Right cardiac atrium (tissue), 5 donors: ENCODE results near the gene MYADM. TPM values are rescaled to one million over a fixed set of nuclear protein-coding genes. Genes with fewer than 3 reads are reported as not detected.
A peak's percentile ranks its signal among the peaks of the same experiment; 100 is the strongest.
"Not testable (repeated sequence)": the region's sequence is repeated elsewhere in the genome, so short reads cannot be mapped to it uniquely, and the experiment has no call there.

Experiments used
- ATAC-seq, 2 donors: fragments of 200-7000 bp; cut with Tn5 transposase; one replicate each; pipeline versions ENCODE4 v1.8.0 to v1.9.1; 2020; ENCODE audit warnings: moderate library complexity in 2 of 2, mild to moderate bottlenecking in 1 of 2
- DNase-seq, 3 donors: peaks; one replicate each; pipeline ENCODE4 v3.0.0-alpha.2; 2020
- H3K27ac ChIP-seq: one replicate; pipeline ENCODE4 v1.5.1; 2013; ENCODE audit warnings: mild to moderate bottlenecking, low read length, control low read depth, moderate library complexity
- H3K27me3 ChIP-seq: one replicate; pipeline ENCODE4 v1.6.1; 2013; ENCODE audit not compliant: control insufficient read depth, insufficient read depth
- H3K4me1 ChIP-seq: one replicate; pipeline ENCODE4 v1.6.1; 2013; ENCODE audit warnings: low read length; ENCODE audit not compliant: control insufficient read depth, insufficient read depth
- H3K4me3 ChIP-seq: one replicate; pipeline ENCODE4 v1.5.1; 2013; ENCODE audit warnings: low read length, control low read depth
- H3K9me3 ChIP-seq: one replicate; pipeline ENCODE4 v1.6.1; 2013; ENCODE audit warnings: low read length; ENCODE audit not compliant: control insufficient read depth
- WGBS: extraction: QIAGEN DNeasy Blood & Tissue Kit; methylation state at CpG from one replicate; pipeline ENCODE4 v1.1.7; 2013; 5-methylcytosine and 5-hydroxymethylcytosine counted together
- intact Hi-C, 4 donors: fragments of 100-400 bp; cut with DNase I; formaldehyde crosslinking; loops; one replicate each; pipeline versions ENCODE4 v1.11.0 to v1.14.0; 2022 to 2023
- long read RNA-seq, 4 donors: library from polyadenylated mRNA; unstranded; transcript quantifications; one replicate each; pipeline ENCODE4 v2.0.0, GENCODE V29; 2020 to 2021
- polyA plus RNA-seq: library from polyadenylated mRNA; stranded (reverse); fragments of 200-250 nt; gene quantifications from one replicate; pipeline ENCODE4 v1.2.3, GENCODE V29; 2013
- total RNA-seq, 4 donors: library from RNA; stranded (reverse); fragmentation: NEBNext Ultra II Directional; extraction: Animal tissue kit (Norgen Biotek cat#: 25700); gene quantifications; one replicate each; pipeline ENCODE4 v1.2.1, GENCODE V29; 2021
- donor health status: healthy with polysubstance abuse.
- donor health status: DM: no; HTN: yes; CAD: no.
- donor health status: DM: no; HTN: no; CAD: no.
- donor health status: DM: no; HTN: yes; CAD: no; lungs with severe emphysema.
- donor health status: DM: yes; HTN: yes; CAD: no.

Gene MYADM
- 100 to 1,000 TPM in 2 of 4 donors, 10 to 100 TPM in 2; 83.0 to 303 (median 113) TPM for total RNA-seq
- 110 TPM for polyA plus RNA-seq
- long read RNA-seq, donor 1, transcript MYADM-204 (3 exons, 3,056 nt) = major isoform, 27 of 108 reads
- long read RNA-seq, donor 1, transcript MYADM-202 (2 exons, 1,492 nt) = minor isoform, 9 of 108 reads
- long read RNA-seq, donor 1, partial matches to known transcripts = 0 of 108 reads
- long read RNA-seq, donor 1, other reads (novel, unspliced or antisense) = 70 of 108 reads
- long read RNA-seq, donor 2, transcript MYADM-204 (3 exons, 3,056 nt) = major isoform, 10 of 26 reads
- long read RNA-seq, donor 2, partial matches to known transcripts = 12 of 26 reads
- long read RNA-seq, donor 2, other reads (novel, unspliced or antisense) = 0 of 26 reads
- long read RNA-seq, donor 3, transcript MYADM-204 (3 exons, 3,056 nt) = major isoform, 8 of 153 reads
- long read RNA-seq, donor 3, partial matches to known transcripts = 0 of 153 reads
- long read RNA-seq, donor 3, other reads (novel, unspliced or antisense) = 139 of 153 reads
- long read RNA-seq, donor 4, transcript MYADM-204 (3 exons, 3,056 nt) = major isoform, 12 of 26 reads
- long read RNA-seq, donor 4, partial matches to known transcripts = 0 of 26 reads
- long read RNA-seq, donor 4, other reads (novel, unspliced or antisense) = 10 of 26 reads

DNA sequence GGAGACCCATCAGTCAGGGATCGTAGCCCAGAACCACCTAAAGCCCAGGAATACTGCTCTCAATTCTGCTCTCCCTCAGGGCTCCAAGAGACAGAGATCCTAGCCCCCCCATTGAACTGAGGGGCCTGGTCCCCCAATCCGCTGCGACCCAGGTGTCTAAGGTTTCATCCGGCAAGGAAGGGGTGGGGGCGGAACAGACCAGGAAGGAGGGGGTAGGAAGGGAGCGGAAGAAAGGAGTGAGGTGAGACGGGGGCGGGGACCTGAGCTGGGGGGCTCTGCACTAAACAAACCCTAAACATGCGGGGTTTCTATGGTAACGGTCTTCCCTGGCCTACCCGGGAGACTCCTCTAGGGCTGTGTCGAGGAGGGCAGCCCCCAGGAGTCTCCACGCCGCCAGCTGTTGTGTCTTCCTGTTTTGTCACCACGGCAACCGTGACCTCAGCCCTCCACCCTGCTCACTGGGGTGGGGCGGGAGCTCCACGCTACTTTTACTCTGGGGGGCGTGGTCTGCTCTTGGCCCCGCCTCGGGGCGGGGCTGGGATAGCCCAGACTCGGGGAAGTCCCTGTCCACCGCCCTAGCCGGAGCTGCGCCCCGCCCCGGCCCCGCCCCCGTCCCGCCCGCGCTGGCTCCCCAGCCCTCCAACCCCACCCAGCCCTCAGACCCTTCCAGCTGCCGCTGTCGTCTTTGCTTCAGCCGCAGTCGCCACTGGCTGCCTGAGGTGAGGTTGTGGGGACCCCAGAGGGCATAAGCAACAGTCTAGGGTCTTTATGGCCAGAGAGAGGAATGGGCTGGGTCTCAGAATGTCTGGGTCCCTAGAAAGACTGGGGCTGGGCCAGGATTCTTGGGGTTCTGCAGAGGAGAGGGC is at the start of gene MYADM:
Gene MYADM (plus strand): TSS at position 659 of the 866 bp plus-strand sequence. CDS start 5,647 bp downstream, outside the sequence.
- no peaks in the 10 kb centered on the region for H3K9me3 ChIP-seq
- intact Hi-C loops = no loop called here
- H3K27me3 ChIP-seq = no peaks in the 10 kb centered on the region
- DNase-seq (peak; percentile 99 to 100 (median 100)), ATAC-seq (peak; percentile 82 to 89)
- peaks cover 7% of the 10 kb centered on the region for H3K4me1 ChIP-seq
- peak within 1 kb of the TSS; percentile 99 for H3K4me3 ChIP-seq
- 1% methylated on average over 37 of the region's 37 CpGs for WGBS
- peak within 1 kb of the TSS; percentile 100 for H3K27ac ChIP-seq

- no peaks in the 10 kb centered on the region for H3K27me3 ChIP-seq
- H3K27ac ChIP-seq = no peak overlapping the region
- no peaks in the 10 kb centered on the region for H3K4me1 ChIP-seq
- no peaks in the 10 kb centered on the region for H3K9me3 ChIP-seq
- intact Hi-C loops = no loop called here
- 90% methylated on average over 13 of the region's 13 CpGs for WGBS
- H3K4me3 ChIP-seq = no peak overlapping the region
- DNase-seq (no peak), ATAC-seq (no peak)
These were observed 48.9 kb upstream of the MYADM start for GRCh38 chr19:53818756-53819155.

- WGBS = 68% methylated on average over 5 of the region's 5 CpGs
- no peak for ATAC-seq
- H3K27me3 ChIP-seq = no peaks in the 10 kb centered on the region
- H3K4me3 ChIP-seq = no peak overlapping the region
- DNase-seq = no peak
- H3K4me1 ChIP-seq = no peaks in the 10 kb centered on the region
- intact Hi-C loops = no loop called here
- H3K27ac ChIP-seq = no peak overlapping the region
- no peaks in the 10 kb centered on the region for H3K9me3 ChIP-seq
These were observed 47.8 kb upstream of the MYADM start for GRCh38 chr19:53819861-53820260.

- H3K27ac ChIP-seq = no peak overlapping the region
These were observed 44.1 kb upstream of the MYADM start for GRCh38 chr19:53823380-53824120.

DNA sequence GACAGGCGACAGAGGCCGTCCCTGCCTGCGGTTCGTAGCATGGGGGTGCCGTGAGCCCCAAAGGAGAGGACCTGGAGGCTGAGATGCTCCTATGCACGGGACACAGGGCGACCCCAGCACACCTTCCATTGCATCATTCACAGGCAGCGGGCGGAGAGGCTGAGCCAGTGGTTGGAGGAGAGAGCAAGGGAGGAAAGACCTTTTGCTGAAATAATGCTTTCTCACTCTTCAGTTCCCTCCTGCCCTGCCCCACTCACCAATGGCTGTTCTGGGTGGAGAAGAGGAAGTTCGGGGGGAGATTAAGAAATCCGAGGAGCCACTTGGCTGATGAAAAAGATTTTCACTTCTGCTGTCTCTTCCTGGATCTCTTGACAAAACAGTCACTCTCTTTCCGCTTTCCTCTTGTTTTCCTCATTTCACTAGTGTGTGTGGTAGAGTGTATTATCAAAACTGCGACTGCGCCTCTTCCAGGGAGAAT is 43.5 kb upstream of the MYADM start, which contains the start of gene NLRP12:
Gene NLRP12 (minus strand): TSS at position 181 of the 478 bp plus-strand sequence. CDS start 140 bp downstream, at position 41.
- no peaks in the 10 kb centered on the region for H3K4me1 ChIP-seq
- WGBS = 59% methylated on average over 14 of the region's 14 CpGs
- DNase-seq = peak in 2 of 3 donors; percentile 55 to 58
- H3K27ac ChIP-seq = no peak within 1 kb of the TSS
- ATAC-seq = peak; percentile 40 to 77
- no peaks in the 10 kb centered on the region for H3K27me3 ChIP-seq
- intact Hi-C loops = no loop called here
- H3K9me3 ChIP-seq = no peaks in the 10 kb centered on the region
- no peak within 1 kb of the TSS for H3K4me3 ChIP-seq

More at GRCh38 chr19:53823380-53824120, 44.1 kb upstream of the MYADM start:
- Histone ChIP-seq H3K27me3 (no peaks in the 10 kb centered on the region), H3K4me1 (no peaks in the 10 kb centered on the region), H3K4me3 (no peak overlapping the region), H3K9me3 (no peaks in the 10 kb centered on the region)
- no peak for DNase-seq
- 77% methylated on average over 12 of the region's 12 CpGs for WGBS
- intact Hi-C loops = no loop called here
- ATAC-seq = no peak

DNA sequence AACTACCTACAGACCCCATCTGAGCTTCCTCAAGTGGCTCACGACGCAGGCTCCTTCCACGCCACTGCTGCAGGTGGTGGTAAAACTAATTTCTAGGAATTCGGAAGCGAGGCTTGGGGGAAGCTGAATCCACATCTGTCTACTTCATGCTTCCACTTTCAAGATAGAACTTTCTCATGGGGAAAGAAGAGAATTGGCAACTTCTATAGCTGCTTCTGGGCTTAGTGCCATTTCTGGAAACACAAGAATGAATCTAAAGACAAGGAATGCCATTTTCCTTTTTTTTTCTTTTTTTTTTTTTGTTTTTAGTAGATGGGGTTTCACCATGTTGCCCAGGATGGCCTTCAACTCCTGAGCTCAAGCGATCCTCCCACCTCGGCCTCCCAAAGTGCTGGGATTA is 40.8 kb upstream of the MYADM start:
- no peak overlapping the region for H3K4me3 ChIP-seq
- DNase-seq (no peak), ATAC-seq (no peak)
- H3K9me3 ChIP-seq = no peaks in the 10 kb centered on the region
- WGBS = 59% methylated on average over 7 of the region's 7 CpGs
- H3K4me1 ChIP-seq = no peaks in the 10 kb centered on the region
- no peaks in the 10 kb centered on the region for H3K27me3 ChIP-seq
- intact Hi-C loops = no loop called here
- H3K27ac ChIP-seq = no peak overlapping the region

DNA sequence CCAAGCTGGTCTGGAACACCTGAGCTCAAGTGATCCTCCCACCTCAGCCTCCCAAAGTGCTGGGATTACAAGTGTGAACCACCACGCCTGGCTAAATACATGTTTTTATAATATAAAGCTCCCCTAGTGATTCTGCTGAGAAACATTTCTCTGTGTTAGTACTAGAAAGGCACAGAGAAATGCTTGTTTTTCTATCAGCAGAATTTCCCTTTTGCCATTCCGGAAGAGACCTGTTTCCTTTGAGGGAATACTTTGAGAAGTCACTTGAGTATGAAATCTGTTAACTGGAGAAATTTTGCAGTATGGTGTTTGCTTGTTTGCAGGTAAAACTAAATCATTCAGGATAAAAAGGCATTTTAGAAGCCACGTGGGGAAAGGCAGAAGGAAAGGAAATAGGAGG is 39.2 kb upstream of the MYADM start:
- no peaks in the 10 kb centered on the region for H3K27me3 ChIP-seq
- ATAC-seq = no peak
- H3K9me3 ChIP-seq = no peaks in the 10 kb centered on the region

GRCh38 chr19:53832861-53833260 is 34.8 kb upstream of the MYADM start:
- H3K9me3 ChIP-seq, DNase-seq, H3K27me3 ChIP-seq, H3K4me3 ChIP-seq, H3K4me1 ChIP-seq, H3K27ac ChIP-seq, ATAC-seq, intact Hi-C loops: not testable (repeated sequence)
- 20% methylated on average over 10 of the region's 13 CpGs for WGBS

More for the DNA sequence above, 39.2 kb upstream of the MYADM start:
- no peak overlapping the region for H3K27ac ChIP-seq
- H3K4me1 ChIP-seq = no peaks in the 10 kb centered on the region
- intact Hi-C loops = no loop called here
- 61% methylated on average over 3 of the region's 3 CpGs for WGBS
- no peak for DNase-seq
- H3K4me3 ChIP-seq = no peak overlapping the region

DNA sequence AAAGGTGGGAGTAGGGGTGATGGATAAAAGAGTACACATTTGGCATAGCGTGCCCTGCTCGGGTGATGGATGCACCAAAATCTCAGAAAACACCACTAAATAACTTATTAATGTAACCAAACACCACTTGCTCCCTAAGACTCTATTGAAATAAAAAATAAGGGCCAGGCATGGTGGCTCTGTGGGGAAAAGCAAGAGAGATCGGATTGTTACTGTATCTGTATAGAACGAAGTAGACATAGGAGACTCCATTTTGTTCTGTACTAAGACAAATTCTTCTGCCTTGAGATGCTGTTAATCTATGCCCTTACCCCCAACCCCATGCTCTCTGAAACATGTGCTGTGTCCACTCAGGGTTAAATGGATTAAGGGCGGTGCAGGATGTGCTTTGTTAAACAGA is 29.2 kb upstream of the MYADM start:
- intact Hi-C loops = not testable (repeated sequence)

DNA sequence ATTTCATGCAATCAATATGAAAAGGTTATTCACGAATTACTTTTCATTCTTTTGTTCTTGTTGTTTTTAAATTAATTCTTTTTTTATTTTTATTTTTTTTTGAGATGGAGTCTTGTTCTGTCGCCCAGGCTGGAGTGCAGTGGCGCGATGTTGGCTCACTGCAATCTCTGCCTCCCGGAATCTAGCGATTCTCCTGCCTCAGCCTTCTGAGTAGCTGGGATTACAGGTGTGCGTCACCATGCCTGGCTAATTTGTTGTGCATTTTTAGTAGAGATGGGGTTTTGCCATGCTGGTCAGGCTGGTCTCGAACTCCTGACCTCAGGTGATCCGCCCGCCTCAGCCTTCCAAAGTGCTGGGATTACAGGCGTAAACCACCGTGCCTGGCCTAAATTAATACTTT is 27.4 kb upstream of the MYADM start:
- H3K27me3 ChIP-seq, DNase-seq, H3K4me1 ChIP-seq, H3K9me3 ChIP-seq, H3K4me3 ChIP-seq, ATAC-seq, H3K27ac ChIP-seq: not testable (repeated sequence)
- intact Hi-C loops = loop anchor here (5.0 to 10.0 kb wide), 2 partner anchors 182 to 185 kb away; no protein-coding TSS in a partner anchor
- WGBS = 94% methylated on average over 12 of the region's 12 CpGs

More for the DNA sequence above, 29.2 kb upstream of the MYADM start:
- ATAC-seq, H3K27me3 ChIP-seq, DNase-seq, H3K4me3 ChIP-seq, H3K4me1 ChIP-seq, H3K27ac ChIP-seq, H3K9me3 ChIP-seq: not testable (repeated sequence)
- WGBS = 78% methylated on average over 5 of the region's 5 CpGs
